Ramos (cell line): ENCODE results near the gene CDYL.

ENCODE experiments used
- in situ Hi-C: fragments of 300-500 bp; cut with MboI; formaldehyde crosslinking; loops from one replicate; pipeline ENCODE4 v1.14.3; 2022; ENCODE audit warnings: low sequenced_read_pairs; ENCODE audit not compliant: unreplicated experiment

CDYL gene

GRCh38 chr6:4923081-4923480 lies 146.9 kb downstream of the CDYL start:
- in situ Hi-C loops, result no loop called here

DNA sequence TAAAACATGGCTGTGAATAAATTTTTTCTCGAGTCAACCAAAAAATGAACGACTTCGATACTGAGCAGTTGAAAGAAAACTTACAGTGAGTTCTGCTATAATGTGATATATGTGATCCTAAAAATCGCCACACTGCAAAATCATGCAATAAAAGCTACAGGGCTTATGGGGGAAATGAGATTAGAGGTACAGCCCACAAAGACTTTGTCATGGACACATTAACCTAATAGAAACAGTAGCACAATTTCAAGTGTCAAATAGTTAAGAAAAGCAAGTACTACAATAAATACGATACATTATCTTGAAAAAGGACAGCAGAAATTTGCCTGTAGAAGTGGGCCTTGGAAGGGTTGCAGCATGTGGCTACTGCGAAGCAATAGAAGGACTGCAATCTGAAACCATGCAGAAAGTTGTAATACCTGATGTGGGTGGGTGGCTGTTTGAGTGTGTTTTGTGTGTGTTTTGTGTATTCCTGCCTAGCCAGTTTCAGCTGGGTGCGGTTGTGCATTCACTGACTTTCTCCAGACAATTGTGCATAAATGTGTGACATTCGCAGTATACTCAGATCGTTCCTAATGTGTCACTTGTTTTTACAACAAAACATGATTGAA lies 148.6 kb downstream of the CDYL start:
- in situ Hi-C loops, result no loop called here

GRCh38 chr6:4925580-4925979 lies 149.4 kb downstream of the CDYL start:
- in situ Hi-C loops, result no loop called here

DNA sequence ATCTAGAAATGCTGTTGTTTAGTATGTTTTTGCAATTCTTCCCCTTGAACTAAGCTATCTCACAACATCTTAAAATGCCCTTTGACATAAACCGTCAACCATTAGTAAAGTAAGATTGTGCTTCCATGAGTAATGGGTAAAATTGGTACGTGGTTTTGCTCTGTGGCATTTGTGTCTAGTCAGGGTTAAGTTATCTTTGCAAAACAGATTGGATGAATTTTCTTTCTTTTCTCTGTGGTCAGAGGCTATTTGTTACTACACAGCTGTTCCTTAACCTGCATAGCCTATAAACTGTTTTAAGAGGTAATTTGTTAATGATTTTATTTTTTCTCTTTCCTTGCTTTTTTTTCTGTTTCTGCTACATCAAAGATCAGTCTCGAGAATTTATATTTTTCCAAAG lies 152.2 kb downstream of the CDYL start:
- in situ Hi-C loops, result no loop called here

GRCh38 chr6:4929097-4929718 lies 153.0 kb downstream of the CDYL start:
- in situ Hi-C loops, result no loop called here

DNA sequence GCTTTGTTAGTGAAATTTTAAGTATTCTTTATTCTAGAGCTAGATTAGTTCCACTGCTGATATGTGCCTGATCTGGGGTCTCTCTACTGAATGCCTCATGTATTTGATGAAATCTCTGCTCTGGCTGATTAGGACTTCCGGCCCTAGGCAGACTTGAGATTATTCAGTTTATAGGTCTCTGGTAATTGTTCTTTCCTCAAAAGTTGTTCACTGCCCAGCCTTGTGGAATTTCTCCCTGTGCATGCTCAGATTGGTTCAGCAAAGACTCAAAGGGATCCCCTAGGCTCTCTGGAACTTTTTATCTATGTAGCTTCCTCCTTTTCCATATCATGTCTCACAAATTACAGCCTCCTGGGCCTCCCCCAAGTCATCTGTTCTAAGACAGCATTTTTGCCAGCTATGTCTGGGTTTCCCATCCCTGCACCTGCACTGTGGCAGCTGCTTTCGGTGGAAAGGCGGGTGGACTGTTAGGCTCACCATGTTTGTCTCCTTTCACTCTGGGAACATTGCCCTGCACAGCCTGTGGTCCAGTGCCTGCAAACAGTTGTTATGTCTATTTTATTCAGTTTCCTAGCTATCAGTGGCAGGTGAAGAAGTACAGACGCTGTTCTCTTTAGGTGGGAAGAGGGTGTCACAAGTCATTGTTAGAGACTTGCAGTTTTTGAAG lies 154.0 kb downstream of the CDYL start:
- in situ Hi-C loops, result no loop called here

- in situ Hi-C loops, result no loop called here
These were observed 155.5 kb downstream of the CDYL start for GRCh38 chr6:4931530-4932227.

- in situ Hi-C loops, result no loop called here
These were observed 156.2 kb downstream of the CDYL start for GRCh38 chr6:4932228-4932903.

- in situ Hi-C loops, result no loop called here
These were observed 159.3 kb downstream of the CDYL start for GRCh38 chr6:4935486-4935885.

- in situ Hi-C loops, result no loop called here
These were observed 159.9 kb downstream of the CDYL start for GRCh38 chr6:4935975-4936680.

GRCh38 chr6:4936681-4937041 lies 160.5 kb downstream of the CDYL start:
- in situ Hi-C loops, result no loop called here

GRCh38 chr6:4937414-4937813 lies 161.2 kb downstream of the CDYL start:
- in situ Hi-C loops, result no loop called here

GRCh38 chr6:4939241-4939640 lies 163.0 kb downstream of the CDYL start:
- in situ Hi-C loops, result no loop called here

GRCh38 chr6:4940416-4940815 lies 164.2 kb downstream of the CDYL start:
- in situ Hi-C loops, result no loop called here

DNA sequence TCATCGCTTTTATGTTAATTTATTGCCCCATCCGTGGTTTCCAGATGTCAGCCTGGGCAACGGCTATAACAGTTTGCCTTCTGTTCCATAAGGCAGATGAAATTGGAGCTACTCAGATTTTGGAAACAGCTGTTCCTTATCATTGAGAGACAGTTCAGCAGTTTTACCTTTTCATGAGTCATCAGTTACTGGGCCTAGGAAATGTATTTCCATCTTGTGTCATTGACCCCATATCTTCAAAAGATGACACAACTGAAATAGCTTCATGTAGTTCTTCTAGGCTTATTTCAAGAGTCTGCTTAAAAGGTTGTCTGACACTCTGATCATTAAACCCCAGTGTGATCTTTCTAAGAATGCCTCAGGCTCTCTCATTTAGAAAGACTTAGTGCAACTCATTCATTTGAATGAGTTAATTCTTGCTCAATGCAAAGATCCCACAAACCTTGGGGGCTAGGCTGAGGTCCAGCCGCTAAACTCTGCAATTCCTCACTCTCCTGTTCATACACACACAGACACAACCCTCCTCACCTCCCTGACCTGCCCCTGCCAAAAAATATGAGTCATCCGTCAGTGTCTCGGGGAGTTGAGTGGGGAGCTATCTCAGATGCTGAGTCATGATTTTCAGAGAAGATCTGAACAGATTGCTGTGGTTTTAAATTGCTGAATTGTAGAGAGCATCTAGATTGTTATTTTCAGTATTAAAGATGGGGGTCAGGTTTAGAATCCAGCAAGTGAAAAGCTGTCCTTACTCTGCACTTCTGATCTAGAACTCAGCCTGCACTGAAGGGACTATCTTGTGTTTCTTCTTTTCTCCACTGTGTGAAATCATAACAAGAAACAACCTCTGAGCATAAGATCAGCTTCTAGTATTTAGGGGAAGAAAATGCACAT lies 165.8 kb downstream of the CDYL start:
- in situ Hi-C loops, result no loop called here

DNA sequence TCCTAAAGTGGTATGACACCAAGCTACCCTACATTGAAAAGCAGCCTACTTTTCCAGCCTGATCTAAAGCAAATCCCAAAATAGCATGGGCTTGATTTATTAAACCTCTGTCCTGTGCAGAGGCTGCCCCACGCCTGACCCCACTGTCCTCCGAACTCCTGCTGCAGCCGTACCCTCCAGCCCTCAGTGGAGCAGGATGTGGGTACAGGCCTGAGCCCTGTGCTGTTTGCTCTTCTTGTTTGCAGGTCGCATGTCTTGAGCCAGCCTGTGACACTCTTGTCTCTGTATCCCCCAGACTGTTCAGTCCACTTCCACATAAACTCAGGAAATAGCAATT lies 166.4 kb downstream of the CDYL start:
- in situ Hi-C loops, result no loop called here

GRCh38 chr6:4943716-4944115 lies 167.5 kb downstream of the CDYL start:
- in situ Hi-C loops, result no loop called here

DNA sequence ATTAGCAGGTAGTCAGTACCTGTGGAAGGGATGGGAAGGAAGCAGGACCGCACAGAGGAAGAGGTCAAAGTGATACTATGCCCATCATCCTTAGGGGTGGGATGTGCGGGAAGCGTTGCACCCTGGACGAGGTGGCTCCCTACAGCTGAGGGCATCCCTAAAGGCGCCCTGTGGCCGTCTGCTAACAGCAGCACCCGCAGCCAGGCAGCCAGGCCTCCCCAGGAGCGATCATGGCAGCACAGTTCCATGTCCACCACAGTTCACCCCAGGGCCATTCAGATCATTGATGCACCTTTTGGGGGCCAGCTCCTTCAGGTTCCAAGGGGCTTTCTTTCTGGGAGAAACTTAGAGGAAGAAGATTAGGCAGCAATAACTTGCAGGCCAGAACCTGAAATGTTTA lies 168.1 kb downstream of the CDYL start:
- in situ Hi-C loops, result no loop called here

DNA sequence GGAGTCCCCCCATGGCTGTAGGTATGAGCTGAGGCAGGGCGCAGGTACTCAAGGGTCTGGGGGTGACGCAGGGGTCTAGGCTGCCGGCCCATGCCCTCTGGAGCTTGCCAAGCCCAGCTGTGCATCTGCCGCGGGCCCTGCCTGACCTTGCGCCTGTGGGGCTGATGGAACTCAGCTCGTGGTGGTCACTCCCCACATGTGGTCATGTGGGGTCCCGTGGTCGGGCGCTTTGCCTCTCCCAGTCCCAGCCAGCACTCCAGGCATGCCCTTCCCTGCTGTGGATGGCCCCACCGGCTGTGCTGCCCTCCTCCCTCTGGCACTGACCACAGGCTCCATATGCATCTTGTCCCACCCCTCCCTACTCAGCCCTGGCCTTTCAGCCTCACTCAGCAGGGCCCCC lies 170.3 kb downstream of the CDYL start:
- in situ Hi-C loops, result no loop called here
